Activated CD4-positive, alpha-beta memory T cell treated with anti-CD3 and anti-CD28 coated beads, Interleukin-2, amount 10 ng/mL, durations not matched to agents 7 days and 5 days (primary cell): Measurements from ENCODE around the gene EXOC3L2. TPM values are rescaled to one million over a fixed set of nuclear protein-coding genes. Genes with fewer than 3 reads are reported as not detected.

Experiments used
- CTCF ChIA-PET: fragments of 350-600 bp; sonication (Branson Sonifier 250); formaldehyde crosslinking; loops from one replicate; lab custom pipeline; 2021; ENCODE audit warnings: antibody characterized with exemption, inconsistent platforms; lab: Charles Lee
- POLR2A ChIA-PET: fragments of 350-600 bp; sonication (Branson Sonifier 250); formaldehyde crosslinking; loops from one replicate; lab custom pipeline; 2021; ENCODE audit warnings: antibody characterized with exemption; lab: Charles Lee
- DNase-seq: peaks from one replicate; pipeline ENCODE4 v3.0.0-alpha.2; 2020
- H3K27ac Mint-ChIP-seq: one replicate; pipeline ENCODE4 v1.8.0; 2021; ENCODE audit warnings: mild to moderate bottlenecking, mixed read lengths
- H3K27me3 Mint-ChIP-seq: one replicate; pipeline ENCODE4 v1.8.0; 2021; ENCODE audit warnings: mixed read lengths
- H3K36me3 Mint-ChIP-seq: one replicate; pipeline ENCODE4 v1.8.0; 2021; ENCODE audit warnings: low read depth, mixed read lengths
- H3K4me1 Mint-ChIP-seq: one replicate; pipeline ENCODE4 v1.8.0; 2021; ENCODE audit warnings: mixed read lengths
- H3K4me3 Mint-ChIP-seq: one replicate; pipeline ENCODE4 v1.8.0; 2021; ENCODE audit warnings: mild to moderate bottlenecking, mixed read lengths
- H3K9me3 Mint-ChIP-seq: one replicate; pipeline ENCODE4 v1.8.0; 2021; ENCODE audit warnings: mixed read lengths
- total RNA-seq, 2 experiments: library from RNA; stranded (reverse); gene quantifications; one replicate each; pipeline ENCODE4 v1.2.3, GENCODE V29; 2021

Gene EXOC3L2
- total RNA-seq, 2 experiments from 2014 or later: not detected

GRCh38 chr19:45180936-45181335 is 64.3 kb downstream of the EXOC3L2 start:
- no peak overlapping the region for H3K27ac Mint-ChIP-seq
- POLR2A ChIA-PET: interaction anchor here (1.2 to 1.6 kb wide), 2 partner anchors 9 to 16 kb away, joined by 3 to 6 read pairs; no protein-coding TSS in a partner anchor
- no peaks in the 10 kb centered on the region for H3K9me3 Mint-ChIP-seq
- no peaks in the 10 kb centered on the region for H3K27me3 Mint-ChIP-seq
- no peak for DNase-seq
- peaks cover 33% of the 10 kb centered on the region for H3K4me1 Mint-ChIP-seq
- H3K4me3 Mint-ChIP-seq: peak overlapping the region; percentile 63
- H3K36me3 Mint-ChIP-seq: peaks cover 14% of the 10 kb centered on the region
- CTCF ChIA-PET: no interaction called here

GRCh38 chr19:45179892-45180370 is 65.3 kb downstream of the EXOC3L2 start:
- CTCF ChIA-PET: no interaction called here
- POLR2A ChIA-PET: interaction anchor here (0.8 to 2.9 kb wide), 8 partner anchors 8 to 190 kb away, joined by 3 to 40 read pairs (median 14); partner anchors contain the start of genes CLASRP, GEMIN7, PPP1R37 and ZNF296
- Mint-ChIP-seq H3K27ac (peak overlapping the region; percentile 44), H3K9me3 (no peaks in the 10 kb centered on the region), H3K4me3 (peak overlapping the region; percentile 73), H3K36me3 (peaks cover 14% of the 10 kb centered on the region), H3K4me1 (peaks cover 40% of the 10 kb centered on the region), H3K27me3 (no peaks in the 10 kb centered on the region)
- DNase-seq: no peak

GRCh38 chr19:45179072-45179891 is 65.9 kb downstream of the EXOC3L2 start:
- ChIA-PET CTCF (interaction anchor here (0.7 to 1.9 kb wide), 10 partner anchors 8 to 300 kb away, joined by 3 to 14 read pairs (median 4); partner anchors contain the start of genes CLPTM1 and PPP1R37), POLR2A (interaction anchor here (0.8 to 2.9 kb wide), 10 partner anchors 10 to 463 kb away, joined by 3 to 40 read pairs (median 9); partner anchors contain the start of genes CLASRP, GEMIN7, PPP1R37 and ZNF296)
- H3K4me1 Mint-ChIP-seq: peaks cover 40% of the 10 kb centered on the region
- peaks cover 14% of the 10 kb centered on the region for H3K36me3 Mint-ChIP-seq
- peak overlapping the region; percentile 87 for H3K27ac Mint-ChIP-seq
- H3K9me3 Mint-ChIP-seq: no peaks in the 10 kb centered on the region
- peak overlapping the region; percentile 81 for H3K4me3 Mint-ChIP-seq
- H3K27me3 Mint-ChIP-seq: no peaks in the 10 kb centered on the region
- peak; percentile 55 for DNase-seq

GRCh38 chr19:45178262-45179071 is 66.7 kb downstream of the EXOC3L2 start, which contains the start of gene BLOC1S3:
TSS of gene BLOC1S3 (plus strand) at chr19:45178784. CDS start at chr19:45179297, 513 bp downstream.
- ChIA-PET POLR2A (interaction anchor here (0.6 to 2.9 kb wide), 19 partner anchors 8 to 467 kb away, joined by 3 to 40 read pairs (median 5); partner anchors contain the start of genes CLASRP, CLPTM1, GEMIN7 and PPP1R37), CTCF (interaction anchor here (0.7 to 1.9 kb wide), 16 partner anchors 8 to 503 kb away, joined by 3 to 14 read pairs (median 4); partner anchors contain the start of genes CLASRP, CLPTM1 and PPP1R37)
- H3K9me3 Mint-ChIP-seq: no peaks in the 10 kb centered on the region
- peak; percentile 100 for DNase-seq
- peaks cover 14% of the 10 kb centered on the region for H3K36me3 Mint-ChIP-seq
- H3K4me3 Mint-ChIP-seq: peak within 1 kb of the TSS; percentile 81
- no peaks in the 10 kb centered on the region for H3K27me3 Mint-ChIP-seq
- peaks cover 46% of the 10 kb centered on the region for H3K4me1 Mint-ChIP-seq
- H3K27ac Mint-ChIP-seq: peak within 1 kb of the TSS; percentile 87

- Mint-ChIP-seq H3K4me1 (peaks cover 50% of the 10 kb centered on the region), H3K36me3 (peaks cover 14% of the 10 kb centered on the region), H3K4me3 (peak within 1 kb of the TSS; percentile 81), H3K27ac (peak within 1 kb of the TSS; percentile 87), H3K9me3 (no peaks in the 10 kb centered on the region), H3K27me3 (no peaks in the 10 kb centered on the region)
- ChIA-PET CTCF (interaction anchor here (0.8 to 1.9 kb wide), 13 partner anchors 8 to 504 kb away, joined by 3 to 14 read pairs (median 4); partner anchors contain the start of genes CLASRP, CLPTM1 and PPP1R37), POLR2A (interaction anchor here (0.8 to 2.9 kb wide), 16 partner anchors 9 to 468 kb away, joined by 3 to 40 read pairs (median 4); partner anchors contain the start of genes CLASRP, CLPTM1, GEMIN7 and PPP1R37)
- DNase-seq: no peak
Measured at GRCh38 chr19:45177817-45178261, 67.4 kb downstream of the EXOC3L2 start, which contains the start of gene TRAPPC6A. TSS of gene TRAPPC6A (minus strand) at chr19:45178237. CDS start at chr19:45178218, 19 bp downstream.

- Mint-ChIP-seq H3K4me1 (peaks cover 55% of the 10 kb centered on the region), H3K36me3 (peaks cover 3% of the 10 kb centered on the region), H3K27me3 (no peaks in the 10 kb centered on the region), H3K27ac (peak overlapping the region; percentile 3), H3K4me3 (peak overlapping the region; percentile 10), H3K9me3 (no peaks in the 10 kb centered on the region)
- DNase-seq: no peak
- ChIA-PET CTCF (no interaction called here), POLR2A (no interaction called here)
Measured at GRCh38 chr19:45175515-45176345, 69.5 kb downstream of the EXOC3L2 start.

GRCh38 chr19:45173816-45174215 is 71.4 kb downstream of the EXOC3L2 start:
- no peaks in the 10 kb centered on the region for H3K9me3 Mint-ChIP-seq
- no peaks in the 10 kb centered on the region for H3K27me3 Mint-ChIP-seq
- CTCF ChIA-PET: no interaction called here
- H3K36me3 Mint-ChIP-seq: no peaks in the 10 kb centered on the region
- peak overlapping the region; percentile 5 for H3K27ac Mint-ChIP-seq
- no peak overlapping the region for H3K4me3 Mint-ChIP-seq
- peaks cover 64% of the 10 kb centered on the region for H3K4me1 Mint-ChIP-seq
- DNase-seq: no peak
- POLR2A ChIA-PET: no interaction called here

GRCh38 chr19:45172611-45173208 is 72.5 kb downstream of the EXOC3L2 start:
- POLR2A ChIA-PET: interaction anchor here (0.7 to 2.0 kb wide), 4 partner anchors 15 to 134 kb away, joined by 3 to 6 read pairs (median 4); partner anchors contain the start of genes CLASRP and PPP1R37

GRCh38 chr19:45172173-45172572 is 73.0 kb downstream of the EXOC3L2 start:
- peak; percentile 65 for DNase-seq
- POLR2A ChIA-PET: interaction anchor here (0.7 to 2.0 kb wide), 9 partner anchors 9 to 133 kb away, joined by 3 to 6 read pairs (median 3); partner anchors contain the start of genes CLASRP and PPP1R37
- H3K9me3 Mint-ChIP-seq: no peaks in the 10 kb centered on the region
- CTCF ChIA-PET: interaction anchor here (0.8 to 1.1 kb wide), 4 partner anchors 12 to 81 kb away, joined by 3 read pairs; no protein-coding TSS in a partner anchor
- H3K4me3 Mint-ChIP-seq: peak overlapping the region; percentile 42
- peak overlapping the region; percentile 99 for H3K27ac Mint-ChIP-seq
- H3K27me3 Mint-ChIP-seq: no peaks in the 10 kb centered on the region
- no peaks in the 10 kb centered on the region for H3K36me3 Mint-ChIP-seq
- H3K4me1 Mint-ChIP-seq: peaks cover 64% of the 10 kb centered on the region

More at GRCh38 chr19:45172611-45173208, 72.5 kb downstream of the EXOC3L2 start:
- no peaks in the 10 kb centered on the region for H3K9me3 Mint-ChIP-seq
- CTCF ChIA-PET: interaction anchor here (0.8 to 1.1 kb wide), 2 partner anchors 29 to 81 kb away, joined by 3 read pairs; no protein-coding TSS in a partner anchor
- peak overlapping the region; percentile 99 for H3K27ac Mint-ChIP-seq
- no peaks in the 10 kb centered on the region for H3K36me3 Mint-ChIP-seq
- H3K27me3 Mint-ChIP-seq: no peaks in the 10 kb centered on the region
- peaks cover 66% of the 10 kb centered on the region for H3K4me1 Mint-ChIP-seq
- DNase-seq: no peak
- H3K4me3 Mint-ChIP-seq: peak overlapping the region; percentile 42

GRCh38 chr19:45171211-45171623 is 74.0 kb downstream of the EXOC3L2 start:
- DNase-seq: peak; percentile 75
- Mint-ChIP-seq H3K4me1 (peaks cover 65% of the 10 kb centered on the region), H3K27me3 (no peaks in the 10 kb centered on the region), H3K9me3 (no peaks in the 10 kb centered on the region), H3K27ac (peak overlapping the region; percentile 99), H3K4me3 (peak overlapping the region; percentile 67), H3K36me3 (no peaks in the 10 kb centered on the region)
- POLR2A ChIA-PET: interaction anchor here (0.9 to 2.0 kb wide), 10 partner anchors 9 to 132 kb away, joined by 3 to 9 read pairs (median 4); partner anchors contain the start of gene CLASRP
- CTCF ChIA-PET: interaction anchor here (1.1 kb wide), 1 partner anchor 18 kb away, joined by 3 read pairs; no protein-coding TSS in a partner anchor
